A172 (cell line): ENCODE measurements around the gene INPP5A. TPM values are rescaled to one million over a fixed set of nuclear protein-coding genes. Genes with fewer than 3 reads are reported as not detected.
"Not testable (repeated sequence)": the region's sequence is repeated elsewhere in the genome, so short reads cannot be mapped to it uniquely, and the experiment has no call there.

Experiments used
- DNase-seq: peaks from one replicate; pipeline ENCODE4 v3.0.0-alpha.2; 2015; ENCODE audit warnings: low spot score
- total RNA-seq: library from RNA; depleted of rRNA; stranded (reverse); fragments of >200 nt; shearing (Covaris generic); gene quantifications from 2 replicates; pipeline ENCODE4 v1.2.3, GENCODE V29; 2014

INPP5A gene
- total RNA-seq, 1 experiment from 2014 or later: 13.1 TPM

GRCh38 chr10:132783165-132783939 is 245.8 kb downstream of the INPP5A start:
- DNase-seq: no peak

- no peak for DNase-seq
Observed at GRCh38 chr10:132783940-132784865, 246.6 kb downstream of the INPP5A start.

- no peak for DNase-seq
Observed at GRCh38 chr10:132784866-132785722, 247.5 kb downstream of the INPP5A start.

- no peak for DNase-seq
Observed at GRCh38 chr10:132785723-132786475, 248.3 kb downstream of the INPP5A start, which contains the start of gene NKX6-2. TSS of gene NKX6-2 (minus strand) at chr10:132786147. CDS start at chr10:132785948, 199 bp downstream.

GRCh38 chr10:132786476-132786883 is 248.9 kb downstream of the INPP5A start:
- no peak for DNase-seq

GRCh38 chr10:132786884-132787494 is 249.4 kb downstream of the INPP5A start:
- DNase-seq: no peak

- DNase-seq: no peak
Observed at GRCh38 chr10:132787495-132788179, 250.1 kb downstream of the INPP5A start.

GRCh38 chr10:132788180-132788830 is 250.7 kb downstream of the INPP5A start:
- DNase-seq: no peak

- DNase-seq: no peak
Observed at GRCh38 chr10:132788831-132789219, 251.2 kb downstream of the INPP5A start.

- DNase-seq: no peak
Observed at GRCh38 chr10:132789659-132790148, 252.1 kb downstream of the INPP5A start.

- DNase-seq: no peak
Observed at GRCh38 chr10:132790470-132790869, 252.9 kb downstream of the INPP5A start.

- DNase-seq: no peak
Observed at GRCh38 chr10:132790934-132791829, 253.6 kb downstream of the INPP5A start.

- not testable (repeated sequence) for DNase-seq
Observed at GRCh38 chr10:132792099-132792498, 254.5 kb downstream of the INPP5A start.

GRCh38 chr10:132792796-132793195 is 255.2 kb downstream of the INPP5A start:
- DNase-seq: no peak

- no peak for DNase-seq
Observed at GRCh38 chr10:132793213-132793612, 255.6 kb downstream of the INPP5A start.

- DNase-seq: no peak
Observed at GRCh38 chr10:132793871-132794849, 256.6 kb downstream of the INPP5A start.

GRCh38 chr10:132796846-132797245 is 259.3 kb downstream of the INPP5A start:
- DNase-seq: no peak
